GM23248 (cell line): ENCODE measurements around the gene UBQLN4. TPM values are rescaled to one million over a fixed set of nuclear protein-coding genes. Genes with fewer than 3 reads are reported as not detected.
"Not testable (repeated sequence)": the region's sequence is repeated elsewhere in the genome, so short reads cannot be mapped to it uniquely, and the experiment has no call there.

Experiments used
- DNase-seq: peaks from one replicate; pipeline ENCODE4 v3.0.0-alpha.2; 2015
- H2AFZ ChIP-seq: fragments of 200-600 bp; sonication (generic); 2 replicates; pipeline ENCODE4 v1.6.1; 2016; ENCODE audit warnings: antibody characterized with exemption
- H3F3A ChIP-seq: fragments of 200-600 bp; sonication (generic); 2 replicates; pipeline ENCODE4 v1.6.1; 2016; ENCODE audit warnings: mild to moderate bottlenecking, antibody characterized with exemption, mixed run types; ENCODE audit not compliant: insufficient read depth
- H3K27ac ChIP-seq: fragments of 200-600 bp; sonication (generic); 2 replicates; pipeline ENCODE4 v1.5.1; 2016; ENCODE audit warnings: mild to moderate bottlenecking
- H3K27me3 ChIP-seq: fragments of 200-600 bp; sonication (generic); replicated peaks from 2 replicates; pipeline ENCODE4 v1.6.1; 2016; ENCODE audit warnings: mild to moderate bottlenecking; ENCODE audit not compliant: insufficient read depth
- H3K36me3 ChIP-seq: fragments of 200-600 bp; sonication (generic); 2 replicates; pipeline ENCODE4 v1.6.1; 2016; ENCODE audit warnings: low read depth, mild to moderate bottlenecking
- H3K4me1 ChIP-seq: fragments of 200-600 bp; sonication (generic); 2 replicates; pipeline ENCODE4 v1.6.1; 2016; ENCODE audit warnings: mild to moderate bottlenecking; ENCODE audit not compliant: insufficient read depth
- H3K4me2 ChIP-seq: fragments of 200-600 bp; sonication (generic); one replicate; pipeline ENCODE4 v1.6.1; 2016; ENCODE audit warnings: mild to moderate bottlenecking; ENCODE audit not compliant: unreplicated experiment
- H3K4me3 ChIP-seq: fragments of 200-600 bp; sonication (generic); 2 replicates; pipeline ENCODE4 v1.5.1; 2016; ENCODE audit warnings: mild to moderate bottlenecking
- H3K79me2 ChIP-seq: fragments of 200-600 bp; sonication (generic); 2 replicates; pipeline ENCODE4 v1.6.1; 2016; ENCODE audit warnings: mild to moderate bottlenecking; ENCODE audit not compliant: insufficient read depth
- H3K9ac ChIP-seq: fragments of 200-600 bp; sonication (generic); 2 replicates; pipeline ENCODE4 v1.6.1; 2016; ENCODE audit warnings: mild to moderate bottlenecking
- H3K9me2 ChIP-seq: fragments of 200-600 bp; sonication (generic); 2 replicates; pipeline ENCODE4 v1.6.1; 2016; ENCODE audit warnings: mixed run types, mild to moderate bottlenecking, moderate library complexity; ENCODE audit not compliant: insufficient read depth
- H3K9me3 ChIP-seq: fragments of 200-600 bp; sonication (generic); one replicate; pipeline ENCODE4 v1.6.1; 2017; ENCODE audit warnings: low read depth
- H4K20me1 ChIP-seq: fragments of 200-600 bp; sonication (generic); 2 replicates; pipeline ENCODE4 v1.6.0; 2016; ENCODE audit not compliant: insufficient read depth
- EZH2 ChIP-seq: fragments of 200-600 bp; sonication (generic); IDR thresholded peaks from 2 replicates; pipeline ENCODE4 v1.6.1; 2018; ENCODE audit warnings: antibody characterized with exemption, mild to moderate bottlenecking; ENCODE audit not compliant: insufficient read depth, poor library complexity, severe bottlenecking
- EZH2phosphoT487 ChIP-seq: fragments of 200-600 bp; sonication (generic); IDR thresholded peaks from 2 replicates; pipeline ENCODE4 v1.6.1; 2018; ENCODE audit warnings: antibody characterized with exemption, moderate library complexity, mild to moderate bottlenecking, low read depth; ENCODE audit not compliant: insufficient read depth
- WGBS, 2 experiments: methylation state at CpG; one replicate each; pipeline ENCODE4 v1.1.6; 2015 to 2017; ENCODE audit warnings: low lambda C conversion rate in 2 of 2, low coverage in 1 of 2; ENCODE audit errors: missing lambda C conversion rate in 2 of 2; 5-methylcytosine and 5-hydroxymethylcytosine counted together
- in situ Hi-C: fragments of 300-500 bp; cut with MboI; formaldehyde crosslinking; loops from 2 replicates; pipeline ENCODE4 v1.15.0; 2020
- polyA plus RNA-seq: library from polyadenylated mRNA; unstranded; fragments of >200 nt; fragmentation: Nextera tagmentation; extraction: Ambion mirVana; gene quantifications from 2 replicates; pipeline ENCODE4 v1.2.1, GENCODE V29; 2016
- total RNA-seq: library from RNA; depleted of rRNA; stranded (reverse); fragments of >200 nt; shearing (Covaris generic); gene quantifications from 2 replicates; pipeline ENCODE4 v1.2.3, GENCODE V29; 2014

Gene UBQLN4
- total and polyA plus RNA-seq, 2 experiments from 2014 or later = 9.9 to 18.4 TPM

- Histone ChIP-seq H3K4me3 (no peak overlapping the region), H2AFZ (no peak overlapping the region), H4K20me1 (no peaks in the 10 kb centered on the region), H3K4me2 (no peak overlapping the region), H3K36me3 (no peaks in the 10 kb centered on the region), H3K27me3 (no peaks in the 10 kb centered on the region), H3K4me1 (peaks cover 11% of the 10 kb centered on the region), H3K79me2 (no peaks in the 10 kb centered on the region), H3K9ac (no peak overlapping the region), H3F3A (peaks cover 11% of the 10 kb centered on the region; the same call in 1 of the 2 replicates), H3K9me3 (no peaks in the 10 kb centered on the region), H3K27ac (no peak overlapping the region), H3K9me2 (no peaks in the 10 kb centered on the region)
- DNase-seq = no peak
- 98% methylated on average over 4 of the region's 4 CpGs for WGBS, 2 experiments
- no peak for TF ChIP-seq EZH2phosphoT487
- in situ Hi-C loops = no loop called here
Measured at GRCh38 chr1:156045076-156045475, 8.5 kb downstream of the UBQLN4 start.

DNA sequence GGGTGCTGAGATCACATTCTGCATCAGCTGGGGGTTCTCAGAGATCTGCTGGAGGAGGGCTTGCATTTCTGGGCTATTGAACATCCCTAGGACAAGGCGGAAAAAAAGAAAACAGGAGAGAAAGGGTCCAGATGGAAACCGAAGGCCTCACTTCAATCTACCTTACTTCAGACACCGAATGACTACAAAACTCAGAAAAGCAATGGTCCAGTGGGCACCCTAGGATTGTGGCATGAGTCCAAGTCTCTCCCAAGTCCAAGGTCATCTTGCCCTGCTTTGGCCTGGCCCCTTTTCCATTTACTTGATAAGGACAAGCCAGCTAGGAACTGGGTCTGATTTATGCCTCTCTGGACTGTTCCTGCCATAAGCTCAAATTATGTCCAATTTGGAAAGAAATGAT, 10.8 kb downstream of the UBQLN4 start:
- Histone ChIP-seq H4K20me1 (no peaks in the 10 kb centered on the region), H3K36me3 (no peaks in the 10 kb centered on the region), H3K9ac (no peak overlapping the region), H3K9me2 (no peaks in the 10 kb centered on the region), H3K9me3 (no peaks in the 10 kb centered on the region), H3K27me3 (no peaks in the 10 kb centered on the region), H3K4me1 (peaks cover 11% of the 10 kb centered on the region), H3K4me2 (no peak overlapping the region), H3K4me3 (no peak overlapping the region), H3F3A (peaks cover 11% of the 10 kb centered on the region; the same call in 1 of the 2 replicates), H3K27ac (no peak overlapping the region), H2AFZ (no peak overlapping the region), H3K79me2 (no peaks in the 10 kb centered on the region)
- WGBS, 2 experiments = 84 to 88% methylated on average over 3 of the region's 3 CpGs
- no peak for DNase-seq
- no peak for TF ChIP-seq EZH2
- TF ChIP-seq EZH2phosphoT487 = no peak
- in situ Hi-C loops = no loop called here

- H4K20me1 ChIP-seq, H3K4me3 ChIP-seq, H2AFZ ChIP-seq, in situ Hi-C loops, H3K4me2 ChIP-seq, H3K9me2 ChIP-seq, H3F3A ChIP-seq, DNase-seq, H3K27ac ChIP-seq, H3K9me3 ChIP-seq, H3K27me3 ChIP-seq, H3K79me2 ChIP-seq, H3K36me3 ChIP-seq, H3K9ac ChIP-seq, H3K4me1 ChIP-seq: not testable (repeated sequence)
- 88 to 90% methylated on average over 4 of the region's 4 CpGs for WGBS, 2 experiments
Measured at GRCh38 chr1:156034991-156035390, 18.6 kb downstream of the UBQLN4 start.

- Histone ChIP-seq H3K4me1 (0 out of 2 replicates have a peak, but pooled peaks cover 6% of the 10 kb centered on the region), H3K27ac (no peak overlapping the region), H2AFZ (peak overlapping the region; percentile 57), H3K9ac (no peak overlapping the region), H3K4me3 (no peak overlapping the region), H3K9me2 (no peaks in the 10 kb centered on the region), H3K9me3 (no peaks in the 10 kb centered on the region), H3F3A (no peaks in the 10 kb centered on the region), H3K4me2 (no peak overlapping the region), H3K79me2 (no peaks in the 10 kb centered on the region), H3K36me3 (no peaks in the 10 kb centered on the region), H4K20me1 (no peaks in the 10 kb centered on the region), H3K27me3 (no peaks in the 10 kb centered on the region)
- in situ Hi-C loops = no loop called here
- WGBS, 2 experiments = 37 to 48% methylated on average over 6 of the region's 6 CpGs
- peak; percentile 63 for DNase-seq
- TF ChIP-seq EZH2phosphoT487 (no peak), EZH2 (no peak)
Measured at GRCh38 chr1:156033011-156033410, 20.6 kb downstream of the UBQLN4 start.

DNA sequence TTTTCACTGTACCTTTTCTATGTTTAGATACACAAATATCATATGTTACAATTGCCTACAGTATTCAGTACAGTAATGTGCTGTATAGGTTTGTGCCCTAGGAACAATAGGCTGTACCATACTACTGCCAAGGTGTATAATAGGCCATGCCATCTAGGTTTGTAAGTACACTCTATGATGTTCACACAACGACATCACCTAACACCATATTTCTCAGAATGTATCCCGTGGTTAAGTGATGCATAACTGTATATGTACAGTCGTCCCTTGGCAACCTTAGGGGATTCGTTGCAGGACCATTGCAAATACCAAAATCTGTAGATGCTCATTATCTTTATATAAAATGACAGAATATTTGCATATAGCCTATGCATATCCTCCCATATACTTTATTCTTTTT, 27.0 kb downstream of the UBQLN4 start:
- H3K9ac ChIP-seq = no peak overlapping the region
- H3K79me2 ChIP-seq = no peaks in the 10 kb centered on the region
- no peaks in the 10 kb centered on the region for H4K20me1 ChIP-seq
- H3K4me2 ChIP-seq = no peak overlapping the region
- DNase-seq = no peak
- no peaks in the 10 kb centered on the region for H3K4me1 ChIP-seq
- no peak for TF ChIP-seq EZH2phosphoT487
- no peak for TF ChIP-seq EZH2
- H3F3A ChIP-seq = no peaks in the 10 kb centered on the region
- H3K4me3 ChIP-seq = no peak overlapping the region
- H3K36me3 ChIP-seq = no peaks in the 10 kb centered on the region
- 80 to 85% methylated on average over 4 of the region's 4 CpGs for WGBS, 2 experiments
- no peaks in the 10 kb centered on the region for H3K9me3 ChIP-seq
- in situ Hi-C loops = no loop called here
- H3K27ac ChIP-seq = no peak overlapping the region
- H2AFZ ChIP-seq = no peak overlapping the region
- H3K9me2 ChIP-seq = no peaks in the 10 kb centered on the region
- no peaks in the 10 kb centered on the region for H3K27me3 ChIP-seq
